H54 (cell line): ENCODE results near the gene PDS5B.
"Not testable (repeated sequence)": the region's sequence is repeated elsewhere in the genome, so short reads cannot be mapped to it uniquely, and the experiment has no call there.

Experiments used
- DNase-seq: peaks from one replicate; pipeline ENCODE4 v3.0.0; 2011; ENCODE audit warnings: low spot score, mixed read lengths; ENCODE audit not compliant: insufficient read length
- FAIRE-seq: peaks from 3 replicates; lab custom pipeline; 2011; peaks lifted over from hg19 to GRCh38; lab: Jason Lieb, UNC
- POLR2A ChIP-seq: IDR thresholded peaks from 2 replicates; pipeline ENCODE4 v1.6.1; 2011; ENCODE audit warnings: low read depth, mild to moderate bottlenecking, low read length

Gene PDS5B, protein sequence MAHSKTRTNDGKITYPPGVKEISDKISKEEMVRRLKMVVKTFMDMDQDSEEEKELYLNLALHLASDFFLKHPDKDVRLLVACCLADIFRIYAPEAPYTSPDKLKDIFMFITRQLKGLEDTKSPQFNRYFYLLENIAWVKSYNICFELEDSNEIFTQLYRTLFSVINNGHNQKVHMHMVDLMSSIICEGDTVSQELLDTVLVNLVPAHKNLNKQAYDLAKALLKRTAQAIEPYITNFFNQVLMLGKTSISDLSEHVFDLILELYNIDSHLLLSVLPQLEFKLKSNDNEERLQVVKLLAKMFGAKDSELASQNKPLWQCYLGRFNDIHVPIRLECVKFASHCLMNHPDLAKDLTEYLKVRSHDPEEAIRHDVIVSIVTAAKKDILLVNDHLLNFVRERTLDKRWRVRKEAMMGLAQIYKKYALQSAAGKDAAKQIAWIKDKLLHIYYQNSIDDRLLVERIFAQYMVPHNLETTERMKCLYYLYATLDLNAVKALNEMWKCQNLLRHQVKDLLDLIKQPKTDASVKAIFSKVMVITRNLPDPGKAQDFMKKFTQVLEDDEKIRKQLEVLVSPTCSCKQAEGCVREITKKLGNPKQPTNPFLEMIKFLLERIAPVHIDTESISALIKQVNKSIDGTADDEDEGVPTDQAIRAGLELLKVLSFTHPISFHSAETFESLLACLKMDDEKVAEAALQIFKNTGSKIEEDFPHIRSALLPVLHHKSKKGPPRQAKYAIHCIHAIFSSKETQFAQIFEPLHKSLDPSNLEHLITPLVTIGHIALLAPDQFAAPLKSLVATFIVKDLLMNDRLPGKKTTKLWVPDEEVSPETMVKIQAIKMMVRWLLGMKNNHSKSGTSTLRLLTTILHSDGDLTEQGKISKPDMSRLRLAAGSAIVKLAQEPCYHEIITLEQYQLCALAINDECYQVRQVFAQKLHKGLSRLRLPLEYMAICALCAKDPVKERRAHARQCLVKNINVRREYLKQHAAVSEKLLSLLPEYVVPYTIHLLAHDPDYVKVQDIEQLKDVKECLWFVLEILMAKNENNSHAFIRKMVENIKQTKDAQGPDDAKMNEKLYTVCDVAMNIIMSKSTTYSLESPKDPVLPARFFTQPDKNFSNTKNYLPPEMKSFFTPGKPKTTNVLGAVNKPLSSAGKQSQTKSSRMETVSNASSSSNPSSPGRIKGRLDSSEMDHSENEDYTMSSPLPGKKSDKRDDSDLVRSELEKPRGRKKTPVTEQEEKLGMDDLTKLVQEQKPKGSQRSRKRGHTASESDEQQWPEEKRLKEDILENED (N-terminal part only)

DNA sequence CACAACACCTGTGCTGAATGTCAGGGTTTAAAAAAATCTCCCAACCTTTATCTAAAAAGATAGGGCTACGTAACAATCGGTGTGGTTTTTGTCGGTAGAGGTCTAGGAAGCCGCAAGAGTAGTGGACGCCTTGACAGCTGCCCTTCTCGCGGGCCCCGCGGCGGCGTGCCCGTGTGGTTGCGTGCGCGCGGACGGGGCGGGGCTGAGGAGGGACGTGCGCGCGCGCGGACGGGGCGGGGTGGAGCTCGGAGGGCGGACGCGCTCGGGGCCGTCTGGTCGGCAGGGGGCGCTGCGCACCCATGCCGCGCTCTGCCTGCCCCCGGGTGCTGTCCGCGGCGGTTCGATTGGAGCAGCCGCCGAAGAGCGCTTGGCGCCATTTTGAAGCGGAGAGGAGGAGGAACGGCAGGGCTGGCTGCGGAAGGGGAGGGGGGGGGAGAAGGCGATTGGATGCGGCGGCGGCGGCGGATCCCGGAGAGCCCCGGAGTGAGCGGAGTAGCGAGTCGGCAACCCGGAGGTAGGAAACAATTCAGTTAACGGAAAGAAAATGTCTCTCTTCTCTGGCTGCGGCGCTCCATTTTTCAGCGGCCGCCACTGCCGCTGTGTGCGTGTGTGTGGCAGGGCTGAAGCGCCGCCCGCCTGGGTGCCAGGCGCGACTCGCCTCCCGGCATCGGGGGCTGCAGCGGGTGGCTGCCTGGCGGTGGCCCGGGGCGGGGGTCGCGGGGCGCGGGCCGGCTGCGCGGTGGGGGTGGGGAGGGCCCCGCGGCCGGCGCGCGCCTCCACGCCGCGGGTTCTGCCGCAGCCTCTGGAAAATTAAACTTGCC, at the start of gene PDS5B:
TSS of gene PDS5B (plus strand) at position 373 of the 821 bp plus-strand sequence. CDS start 62,321 bp downstream, outside the sequence.
- no peak for FAIRE-seq
- TF ChIP-seq POLR2A = peak; percentile 46; the same call in 1 of the 2 replicates
- peak; percentile 77 for DNase-seq

DNA sequence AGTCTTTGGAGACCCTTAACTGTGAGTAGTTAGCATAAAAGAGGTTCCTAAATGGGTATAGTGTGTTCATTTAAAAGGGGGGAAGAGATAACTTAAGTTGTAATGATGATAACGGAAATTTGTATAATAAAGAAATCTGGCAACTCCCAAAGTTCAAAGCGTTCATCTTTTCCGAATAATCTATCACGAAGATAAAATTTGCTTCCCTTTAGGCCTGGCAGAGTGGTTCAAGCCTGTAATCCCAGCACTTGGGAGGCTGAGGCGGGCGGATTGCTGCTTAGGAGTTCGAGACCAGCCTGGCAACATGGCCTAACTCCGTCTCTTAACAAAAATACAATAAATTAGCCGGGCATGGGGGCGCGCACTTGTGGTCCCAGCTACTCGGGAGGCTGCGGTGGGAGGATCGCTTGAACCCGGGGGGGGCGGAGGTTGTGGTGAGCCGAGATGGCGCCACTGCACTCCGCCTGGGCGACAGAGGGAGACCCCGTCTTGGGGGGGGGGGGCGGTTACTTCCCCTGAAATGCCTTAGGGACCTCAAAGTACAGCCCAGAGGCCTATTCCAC, 48.6 kb upstream of the PDS5B start:
- no peak for TF ChIP-seq POLR2A
- FAIRE-seq (no peak), DNase-seq (no peak)

DNA sequence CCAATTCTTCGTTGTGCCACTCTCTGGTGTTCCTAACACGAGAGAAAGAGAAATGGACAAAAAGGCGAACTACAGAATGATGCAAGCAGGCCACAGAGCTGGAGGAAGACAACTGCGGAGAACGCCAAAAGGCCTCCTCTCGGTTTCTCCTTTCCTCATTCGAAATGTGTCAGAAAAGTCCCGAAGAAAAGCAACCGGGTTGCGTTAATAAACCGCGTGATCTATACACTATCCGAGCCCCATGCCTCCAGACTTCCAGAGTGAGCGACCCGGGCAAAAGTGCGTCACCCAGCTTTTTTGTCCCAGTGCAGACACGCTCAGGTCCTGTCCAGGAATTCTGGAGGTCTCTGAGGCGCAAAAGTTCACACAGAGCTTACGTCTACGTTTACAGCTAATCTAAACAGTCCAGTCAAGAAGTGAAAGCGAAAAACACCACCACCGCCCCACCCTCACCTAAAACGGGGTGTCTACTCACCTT, 48.1 kb upstream of the PDS5B start:
- FAIRE-seq (no peak), DNase-seq (peak; percentile 4)
- no peak for TF ChIP-seq POLR2A

DNA sequence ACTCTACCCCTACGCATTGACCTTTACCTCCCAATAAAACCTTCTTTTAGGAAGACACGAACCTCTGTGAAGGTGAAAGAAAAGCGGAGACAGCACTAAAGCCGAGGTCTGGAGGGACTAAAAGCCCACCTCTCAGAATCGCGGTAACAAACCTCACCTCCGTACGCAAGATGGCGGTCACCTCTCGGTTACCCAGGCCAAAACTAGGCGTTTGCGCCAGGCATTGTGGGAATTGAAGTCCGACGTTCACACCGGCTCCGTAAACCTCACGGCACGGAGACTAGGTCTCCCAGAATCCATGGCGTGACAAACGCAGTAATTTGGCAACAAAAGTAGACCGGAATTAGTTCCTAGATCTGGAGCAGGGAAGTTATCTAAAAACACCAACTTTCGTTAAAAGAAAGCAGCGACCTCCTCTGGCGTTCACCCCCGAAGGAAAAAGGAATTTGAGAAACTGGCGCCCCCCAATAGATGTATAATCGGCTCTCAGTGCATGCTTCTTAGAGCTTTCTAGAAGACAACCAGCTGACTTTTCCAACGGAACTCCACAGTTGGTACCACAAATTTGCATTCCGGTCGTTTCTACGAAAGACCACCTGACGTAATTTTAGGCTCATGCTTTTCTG, 47.5 kb upstream of the PDS5B start, which contains the start of gene N4BP2L2:
TSS of gene N4BP2L2 (minus strand) at position 175 of the 626 bp plus-strand sequence. CDS start 1,768 bp downstream, outside the sequence.
- peak; percentile 45; the same call in 1 of the 2 replicates for TF ChIP-seq POLR2A
- peak; percentile 49 for DNase-seq
- peak; percentile 98 for FAIRE-seq

DNA sequence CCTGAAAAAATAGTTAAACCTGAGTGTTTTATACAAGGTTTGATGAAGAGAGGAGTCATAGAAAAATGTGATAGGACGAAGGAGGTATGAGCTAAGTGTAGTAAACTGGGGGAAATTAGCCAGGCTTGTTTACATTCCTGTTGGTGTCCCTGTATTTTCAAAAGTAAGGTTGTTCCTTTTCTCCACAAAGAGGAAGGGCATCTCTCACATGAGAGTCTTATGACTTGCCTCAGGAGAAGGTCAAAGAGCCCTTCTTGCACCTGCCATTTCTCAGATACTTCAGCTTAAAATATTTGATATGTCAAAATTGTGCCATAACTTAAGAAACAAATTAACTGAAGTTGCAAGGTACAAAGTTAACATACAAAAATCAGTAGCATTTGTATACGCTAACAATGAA, 44.0 kb upstream of the PDS5B start:
- no peak for DNase-seq
- no peak for TF ChIP-seq POLR2A
- no peak for FAIRE-seq

DNA sequence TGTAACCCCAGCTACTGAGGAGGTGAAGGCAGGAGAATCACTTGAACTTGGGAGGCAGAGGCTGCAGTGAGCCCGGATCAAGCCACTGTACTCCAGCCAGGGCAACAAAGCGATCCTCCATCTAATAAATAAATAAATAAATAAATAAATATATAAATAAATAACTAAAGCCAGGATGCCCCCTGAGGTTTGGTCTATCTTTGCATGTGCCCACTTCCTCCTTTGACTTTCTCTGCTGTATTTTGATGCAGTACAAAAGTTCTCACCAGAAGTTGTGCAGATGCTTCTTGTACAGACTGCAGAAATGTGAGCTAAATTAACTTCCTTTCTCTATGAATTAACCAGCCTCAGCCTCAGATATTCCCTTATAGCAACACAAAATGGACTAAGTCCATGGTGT, 41.2 kb upstream of the PDS5B start:
- FAIRE-seq (no peak), DNase-seq (no peak)
- TF ChIP-seq POLR2A = no peak

DNA sequence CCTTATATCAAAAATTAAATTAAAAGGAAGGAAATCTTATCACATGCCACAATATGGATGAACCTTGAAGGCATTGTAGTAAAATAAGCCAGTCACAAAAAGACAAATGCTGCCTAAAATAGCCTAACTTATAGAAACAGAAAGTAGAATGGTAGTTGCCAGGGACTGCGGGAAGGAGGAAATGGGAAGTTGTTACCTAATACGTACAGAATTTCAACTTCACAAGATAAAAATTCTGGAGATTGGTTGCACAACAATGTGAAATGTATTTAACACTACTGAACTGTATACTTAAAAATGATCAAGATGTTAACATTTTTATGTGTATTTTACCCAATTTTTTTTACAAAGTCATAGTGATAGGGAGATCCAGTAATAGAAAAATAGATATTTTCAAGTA, 37.4 kb upstream of the PDS5B start:
- FAIRE-seq = no peak
- no peak for DNase-seq
- no peak for TF ChIP-seq POLR2A

DNA sequence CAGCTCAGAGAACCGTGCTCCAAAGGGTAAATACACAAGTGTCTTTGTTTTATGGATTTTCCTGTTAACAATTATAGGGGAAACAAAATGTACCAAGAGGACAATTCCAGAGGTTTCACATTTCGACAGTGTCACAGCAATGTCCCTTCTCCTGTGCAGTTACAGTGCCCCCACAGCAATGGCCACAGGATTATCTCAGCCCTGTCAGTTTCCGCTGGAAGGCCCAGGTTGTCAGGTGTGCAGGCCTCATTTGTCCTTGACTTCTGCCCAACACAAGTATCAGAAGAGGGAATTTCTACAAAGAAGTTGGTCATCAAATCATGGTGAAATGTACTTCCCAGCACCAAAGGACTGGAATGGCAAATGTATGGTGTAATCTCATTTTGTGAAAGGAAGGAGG, 36.5 kb upstream of the PDS5B start:
- no peak for TF ChIP-seq POLR2A
- no peak for DNase-seq
- no peak for FAIRE-seq

DNA sequence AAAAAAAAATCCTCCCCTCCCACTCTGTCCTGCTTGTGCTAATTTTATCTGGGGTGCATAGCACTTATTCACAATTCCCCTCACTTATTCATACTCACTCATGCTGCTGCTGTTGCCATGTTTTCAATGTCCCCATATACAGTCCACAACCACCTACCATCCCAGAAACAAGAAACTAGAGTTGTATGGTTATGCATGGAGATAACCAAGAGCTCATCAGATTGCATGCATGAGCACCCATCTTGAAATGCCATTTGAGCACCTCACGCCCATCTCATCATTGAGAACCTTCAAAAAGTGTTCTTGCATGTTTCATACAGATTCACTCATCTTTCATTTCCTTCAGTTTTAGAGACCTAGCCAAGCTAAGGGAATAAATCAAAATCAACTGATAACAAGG, 32.5 kb upstream of the PDS5B start:
- TF ChIP-seq POLR2A = no peak
- no peak for FAIRE-seq
- no peak for DNase-seq

DNA sequence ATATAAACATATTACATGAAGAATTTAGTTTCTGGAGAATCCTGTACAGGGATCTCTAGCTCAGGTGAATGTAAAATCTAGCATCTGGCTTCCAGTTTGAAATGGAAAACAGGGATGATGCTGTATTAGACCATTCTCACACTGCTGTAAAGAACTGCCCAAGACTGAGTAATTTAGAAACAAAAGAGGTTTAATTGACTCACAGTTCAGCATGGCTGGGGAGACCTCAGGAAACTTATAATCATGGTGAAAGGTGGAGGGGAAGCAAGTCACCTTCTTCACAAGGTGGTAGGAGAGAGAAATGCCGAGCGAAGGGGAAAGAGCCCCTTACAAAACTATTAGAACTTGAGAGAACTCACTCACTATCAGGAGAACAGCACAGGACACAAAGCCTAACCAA, 30.6 kb upstream of the PDS5B start:
- no peak for TF ChIP-seq POLR2A
- FAIRE-seq (no peak), DNase-seq (no peak)

DNA sequence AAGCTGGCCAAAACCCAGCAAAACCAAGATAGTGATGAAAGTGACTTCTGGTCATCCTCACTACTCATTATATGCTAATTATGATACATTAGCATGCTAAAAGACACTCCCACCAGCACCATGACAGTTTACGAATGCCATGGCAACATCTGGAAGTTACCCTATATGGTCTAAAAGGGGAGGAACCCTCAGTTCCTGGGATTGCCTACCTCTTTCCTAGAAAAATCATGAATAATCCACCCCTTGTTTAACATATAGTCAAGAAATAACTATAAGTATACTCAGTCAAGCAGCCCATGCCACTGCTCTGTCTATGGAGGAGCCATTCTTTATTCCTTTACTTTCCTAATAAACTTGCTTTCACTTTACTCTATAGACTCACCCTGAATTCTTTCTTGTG, 25.4 kb upstream of the PDS5B start:
- not testable (repeated sequence) for FAIRE-seq, DNase-seq

DNA sequence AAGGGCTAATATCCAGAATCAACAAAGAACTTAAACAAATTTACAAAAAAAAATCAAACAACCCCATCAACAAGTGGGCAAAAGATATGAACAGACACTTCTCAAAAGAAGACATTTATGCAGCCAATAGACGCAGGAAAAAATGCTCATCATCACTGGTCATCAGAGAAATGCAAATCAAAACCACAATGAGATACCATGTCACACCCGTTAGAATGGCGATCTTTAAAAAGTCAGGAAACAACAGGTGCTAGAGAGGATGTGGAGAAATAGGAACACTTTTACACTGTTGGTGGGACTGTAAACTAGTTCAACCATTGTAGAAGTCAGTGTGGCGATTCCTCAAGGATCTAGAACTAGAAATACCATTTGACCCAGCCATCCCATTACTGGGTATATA, 10.6 kb upstream of the PDS5B start:
- DNase-seq, FAIRE-seq: not testable (repeated sequence)
